Hepatocyte (in vitro differentiated cells): Measurements from ENCODE around the gene KIAA0319L. TPM values are rescaled to one million over a fixed set of nuclear protein-coding genes. Genes with fewer than 3 reads are reported as not detected.
A peak's percentile ranks its signal among the peaks of the same experiment; 100 is the strongest.

Source experiments
- DNase-seq: peaks from one replicate; pipeline ENCODE4 v3.0.0-alpha.2; 2016; ENCODE audit warnings: low spot score
- H2AFZ ChIP-seq: fragments of 200-600 bp; sonication (generic); 2 replicates; pipeline ENCODE4 v1.6.0; 2016; ENCODE audit warnings: antibody characterized with exemption, mild to moderate bottlenecking
- H3K27ac ChIP-seq: fragments of 200-600 bp; sonication (generic); 2 replicates; pipeline ENCODE4 v1.5.1; 2016; ENCODE audit warnings: mild to moderate bottlenecking
- H3K27me3 ChIP-seq: fragments of 200-600 bp; sonication (generic); 2 replicates; pipeline ENCODE4 v1.6.1; 2016
- H3K36me3 ChIP-seq: fragments of 200-600 bp; sonication (generic); replicated peaks from 2 replicates; pipeline ENCODE4 v1.5.1; 2016; ENCODE audit warnings: low read depth; ENCODE audit not compliant: insufficient read depth
- H3K4me1 ChIP-seq: fragments of 200-600 bp; sonication (generic); 2 replicates; pipeline ENCODE4 v1.5.1; 2016; ENCODE audit warnings: mild to moderate bottlenecking, moderate library complexity; ENCODE audit not compliant: insufficient read depth
- H3K4me2 ChIP-seq: fragments of 200-600 bp; sonication (generic); 2 replicates; pipeline ENCODE4 v1.6.0; 2016
- H3K4me3 ChIP-seq: fragments of 200-600 bp; sonication (generic); 2 replicates; pipeline ENCODE4 v1.5.1; 2016; ENCODE audit warnings: mild to moderate bottlenecking
- H3K79me2 ChIP-seq: fragments of 200-600 bp; sonication (generic); 2 replicates; pipeline ENCODE4 v1.6.0; 2017; ENCODE audit warnings: mild to moderate bottlenecking
- H3K9me2 ChIP-seq: fragments of 200-600 bp; sonication (generic); replicated peaks from 2 replicates; pipeline ENCODE4 v1.6.0; 2017; ENCODE audit warnings: mild to moderate bottlenecking; ENCODE audit not compliant: insufficient read depth
- H3K9me3 ChIP-seq: fragments of 200-600 bp; sonication (generic); 2 replicates; pipeline ENCODE4 v1.5.1; 2016; ENCODE audit warnings: low read depth, mild to moderate bottlenecking
- H4K20me1 ChIP-seq: fragments of 200-600 bp; sonication (generic); 2 replicates; pipeline ENCODE4 v1.6.0; 2016; ENCODE audit warnings: mild to moderate bottlenecking; ENCODE audit not compliant: insufficient read depth, poor library complexity, severe bottlenecking
- EZH2 ChIP-seq: fragments of 200-600 bp; sonication (generic); IDR thresholded peaks from 2 replicates; pipeline ENCODE4 v1.6.1; 2016; ENCODE audit warnings: antibody characterized with exemption, mild to moderate bottlenecking, borderline replicate concordance
- EZH2phosphoT487 ChIP-seq: fragments of 200-600 bp; sonication (generic); IDR thresholded peaks from one replicate; pipeline ENCODE4 v1.6.1; 2018; ENCODE audit warnings: antibody characterized with exemption, mild to moderate bottlenecking, low read depth, moderate library complexity; ENCODE audit not compliant: unreplicated experiment, severe bottlenecking
- WGBS: methylation state at CpG from one replicate; pipeline ENCODE4 v1.1.6; 2016; ENCODE audit warnings: low lambda C conversion rate; ENCODE audit errors: missing lambda C conversion rate; 5-methylcytosine and 5-hydroxymethylcytosine counted together
- polyA plus RNA-seq: library from polyadenylated mRNA; unstranded; fragments of >200 nt; fragmentation: Nextera tagmentation; extraction: Ambion mirVana; gene quantifications from 2 replicates; pipeline ENCODE4 v1.2.1, GENCODE V29; 2016
- total RNA-seq: library from RNA; depleted of rRNA; stranded (reverse); fragments of >200 nt; gene quantifications from 2 replicates; pipeline ENCODE4 v1.2.3, GENCODE V29; 2014
- TF ChIP-seq, protein P1 (sequence below): fragments of 200-600 bp; sonication (generic); IDR thresholded peaks from 2 replicates; pipeline ENCODE4 v1.5.1; 2016; ENCODE audit warnings: antibody characterized with exemption, mild to moderate bottlenecking; ENCODE audit not compliant: poor library complexity

KIAA0319L gene
- total RNA-seq (77.7 and 82.3 TPM in 2 replicates), polyA plus RNA-seq (41.5 and 56.3 TPM in 2 replicates)

DNA sequence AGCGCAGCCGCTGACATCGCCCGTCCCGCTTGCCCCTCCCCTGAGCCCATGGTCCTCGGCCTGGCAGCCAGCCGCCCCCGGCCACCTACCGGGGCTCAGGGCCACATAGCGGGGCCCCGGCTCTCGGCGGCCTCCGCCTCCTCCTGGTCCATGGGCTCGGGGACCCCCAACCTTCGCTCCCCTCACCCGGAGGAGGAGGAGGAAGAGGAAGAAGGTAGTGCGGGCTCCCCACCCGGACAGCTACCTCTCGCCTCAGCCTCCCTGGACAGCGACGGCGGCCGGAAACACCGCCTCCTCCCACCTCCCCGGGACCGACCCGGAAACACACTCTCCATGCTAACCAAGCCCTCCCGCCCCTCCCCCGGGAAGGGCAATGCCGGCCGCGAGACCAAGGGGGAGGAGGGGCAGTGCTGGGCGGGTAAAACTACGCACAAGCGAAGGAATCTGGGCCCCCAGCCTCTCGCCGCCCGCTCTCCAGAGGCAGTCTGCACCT is at the start of gene KIAA0319L:
Gene KIAA0319L (minus strand): TSS at position 286 of the 493 bp plus-strand sequence. CDS start 2,912 bp downstream, outside the sequence.
- H3K9me3 ChIP-seq = no peaks in the 10 kb centered on the region
- no peaks in the 10 kb centered on the region for H3K27me3 ChIP-seq
- no peak for TF ChIP-seq EZH2phosphoT487
- TF ChIP-seq, protein P1, sequence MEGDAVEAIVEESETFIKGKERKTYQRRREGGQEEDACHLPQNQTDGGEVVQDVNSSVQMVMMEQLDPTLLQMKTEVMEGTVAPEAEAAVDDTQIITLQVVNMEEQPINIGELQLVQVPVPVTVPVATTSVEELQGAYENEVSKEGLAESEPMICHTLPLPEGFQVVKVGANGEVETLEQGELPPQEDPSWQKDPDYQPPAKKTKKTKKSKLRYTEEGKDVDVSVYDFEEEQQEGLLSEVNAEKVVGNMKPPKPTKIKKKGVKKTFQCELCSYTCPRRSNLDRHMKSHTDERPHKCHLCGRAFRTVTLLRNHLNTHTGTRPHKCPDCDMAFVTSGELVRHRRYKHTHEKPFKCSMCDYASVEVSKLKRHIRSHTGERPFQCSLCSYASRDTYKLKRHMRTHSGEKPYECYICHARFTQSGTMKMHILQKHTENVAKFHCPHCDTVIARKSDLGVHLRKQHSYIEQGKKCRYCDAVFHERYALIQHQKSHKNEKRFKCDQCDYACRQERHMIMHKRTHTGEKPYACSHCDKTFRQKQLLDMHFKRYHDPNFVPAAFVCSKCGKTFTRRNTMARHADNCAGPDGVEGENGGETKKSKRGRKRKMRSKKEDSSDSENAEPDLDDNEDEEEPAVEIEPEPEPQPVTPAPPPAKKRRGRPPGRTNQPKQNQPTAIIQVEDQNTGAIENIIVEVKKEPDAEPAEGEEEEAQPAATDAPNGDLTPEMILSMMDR = no peak
- H2AFZ ChIP-seq = peak within 1 kb of the TSS; percentile 64
- H4K20me1 ChIP-seq = peaks cover 6% of the 10 kb centered on the region
- peak within 1 kb of the TSS; percentile 97 for H3K4me2 ChIP-seq
- WGBS = 3% methylated on average over 23 of the region's 39 CpGs
- no peaks in the 10 kb centered on the region for H3K9me2 ChIP-seq
- H3K27ac ChIP-seq = peak within 1 kb of the TSS; percentile 97
- no peaks in the 10 kb centered on the region for H3K36me3 ChIP-seq
- peak within 1 kb of the TSS; percentile 94 for H3K4me3 ChIP-seq
- DNase-seq = peak; percentile 76
- peaks cover 25% of the 10 kb centered on the region for H3K4me1 ChIP-seq
- H3K79me2 ChIP-seq = peaks cover 45% of the 10 kb centered on the region

- no peaks in the 10 kb centered on the region for H3K27me3 ChIP-seq
- WGBS = 42% methylated on average over 4 of the region's 4 CpGs
- H4K20me1 ChIP-seq = no peaks in the 10 kb centered on the region
- no peak overlapping the region for H3K4me2 ChIP-seq
- peaks cover 7% of the 10 kb centered on the region for H3K79me2 ChIP-seq
- H3K4me1 ChIP-seq = no peaks in the 10 kb centered on the region
- DNase-seq = no peak
- TF ChIP-seq EZH2phosphoT487 = no peak
- TF ChIP-seq, protein P1 = no peak
- no peak for TF ChIP-seq EZH2
- H2AFZ ChIP-seq = no peak overlapping the region
- no peak overlapping the region for H3K27ac ChIP-seq
- no peaks in the 10 kb centered on the region for H3K9me2 ChIP-seq
- H3K36me3 ChIP-seq = no peaks in the 10 kb centered on the region
- H3K9me3 ChIP-seq = no peaks in the 10 kb centered on the region
- H3K4me3 ChIP-seq = no peak overlapping the region
Measured at GRCh38 chr1:35605867-35606182, 48.6 kb upstream of the KIAA0319L start.

DNA sequence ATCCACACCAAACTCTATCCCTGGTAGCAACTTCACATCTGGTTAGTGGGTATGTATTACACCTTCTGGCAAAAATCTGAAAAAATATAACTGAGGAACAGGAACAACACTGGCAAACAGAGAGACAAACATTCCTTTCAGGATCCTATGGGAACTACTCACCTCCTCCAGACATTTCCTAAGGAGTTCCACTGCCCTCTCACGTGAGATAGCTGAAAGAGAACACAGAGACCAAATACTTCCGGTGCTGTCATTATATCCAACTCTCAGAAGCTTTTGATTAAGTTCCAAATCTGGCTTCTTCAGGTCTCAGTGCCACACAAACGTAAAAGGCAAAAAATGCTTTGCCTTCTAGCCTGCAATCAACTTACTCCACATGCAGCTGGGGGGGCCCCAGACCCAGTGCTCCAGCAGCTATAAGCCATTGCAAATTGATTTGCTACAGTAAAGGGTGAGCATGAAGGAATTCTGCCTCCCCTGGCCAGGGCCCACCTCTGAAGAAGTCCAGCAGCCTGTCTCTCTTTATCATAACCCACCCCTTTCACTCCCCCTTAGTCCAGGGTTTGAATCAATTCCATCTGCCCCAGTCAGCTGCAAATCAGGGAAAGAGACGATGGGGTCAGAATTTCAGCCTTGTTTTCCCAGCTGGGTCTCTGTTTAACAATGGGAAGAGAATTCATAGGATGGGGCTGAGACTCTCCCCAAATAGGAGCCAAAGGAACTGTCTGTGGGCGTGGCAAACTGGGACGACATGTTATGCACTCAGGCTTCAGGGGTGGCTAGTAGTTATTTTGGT is 48.1 kb upstream of the KIAA0319L start:
- Histone ChIP-seq H3K9me3 (no peaks in the 10 kb centered on the region), H3K9me2 (no peaks in the 10 kb centered on the region), H2AFZ (no peak overlapping the region), H3K36me3 (no peaks in the 10 kb centered on the region), H3K27me3 (no peaks in the 10 kb centered on the region), H4K20me1 (no peaks in the 10 kb centered on the region), H3K4me3 (no peak overlapping the region), H3K4me2 (no peak overlapping the region), H3K79me2 (peaks cover 7% of the 10 kb centered on the region), H3K27ac (no peak overlapping the region), H3K4me1 (no peaks in the 10 kb centered on the region)
- no peak for DNase-seq
- TF ChIP-seq, protein P1 = no peak
- no peak for TF ChIP-seq EZH2
- no peak for TF ChIP-seq EZH2phosphoT487
- WGBS = 69% methylated on average over 6 of the region's 6 CpGs
